K562 (cell line): ENCODE data around the gene SRCIN1.
"Not testable (repeated sequence)": the region's sequence is repeated elsewhere in the genome, so short reads cannot be mapped to it uniquely, and the experiment has no call there.

Experiments used
- BRF1 ChIP-seq: IDR thresholded peaks from 3 replicates; pipeline ENCODE4 v1.6.1; 2011; ENCODE audit warnings: borderline replicate concordance, mild to moderate bottlenecking; ENCODE audit not compliant: insufficient read length; ENCODE audit errors: extremely low read depth
- CTCF ChIP-seq, 3 experiments: IDR thresholded peaks in 2 of 3; conservative IDR thresholded peaks in 1 of 3; 2 replicates each; pipeline ENCODE4 v1.5.1; 2011 to 2012; ENCODE audit warnings: low read length in 3 of 3, mild to moderate bottlenecking in 3 of 3, control low read depth in 2 of 3, improper control_type of control experiment in 1 of 3, inconsistent platforms in 1 of 3, low read depth in 1 of 3, mixed read lengths in 1 of 3, moderate library complexity in 1 of 3; ENCODE audit not compliant: insufficient read depth in 2 of 3
- EZH2 ChIP-seq: IDR thresholded peaks from 2 replicates; pipeline ENCODE4 v1.6.1; 2012; ENCODE audit warnings: low read depth, mild to moderate bottlenecking, inconsistent platforms, low read length, borderline replicate concordance
- FOS ChIP-seq: IDR thresholded peaks from 3 replicates; pipeline ENCODE4 v1.6.1; 2011; ENCODE audit not compliant: insufficient read length; ENCODE audit errors: extremely low read depth
- GTF2A2 ChIP-seq: IDR thresholded peaks from 2 replicates; pipeline ENCODE4 v1.6.1; 2016; ENCODE audit warnings: mild to moderate bottlenecking, missing genetic modification characterization, missing compliant biosample characterization
- NFYB ChIP-seq: IDR thresholded peaks from 2 replicates; pipeline ENCODE4 v1.6.1; 2011; ENCODE audit warnings: mild to moderate bottlenecking, moderate library complexity; ENCODE audit not compliant: insufficient read length; ENCODE audit errors: extremely low read depth
- NR0B1 ChIP-seq: fragments of 450-650 bp; IDR thresholded peaks from one replicate; pipeline ENCODE4 v1.6.1; 2018; ENCODE audit warnings: mild to moderate bottlenecking, moderate library complexity; ENCODE audit not compliant: partially characterized antibody
- POLR2A ChIP-seq: fragments of 450-650 bp; conservative IDR thresholded peaks from 2 replicates; pipeline ENCODE4 v1.6.1; 2016
- SIRT6 ChIP-seq: IDR thresholded peaks from one replicate; pipeline ENCODE4 v1.6.1; 2012; ENCODE audit warnings: low read depth, mild to moderate bottlenecking, control low read depth, inconsistent platforms, low read length, moderate library complexity
- SREBF2 ChIP-seq: sonication (generic); formaldehyde crosslinking; IDR thresholded peaks from 2 replicates; pipeline ENCODE4 v1.4.0; 2020; ENCODE audit warnings: mild to moderate bottlenecking, missing genetic modification reagents
- ZNF175 ChIP-seq: fragments of 200-800 bp; sonication (Bioruptor generic); IDR thresholded peaks from 2 replicates; pipeline ENCODE4 v1.6.1; 2016; ENCODE audit warnings: low read depth, mild to moderate bottlenecking, missing genetic modification characterization, missing compliant biosample characterization
- ZNF740 ChIP-seq, 3 experiments: fragments of 200-800 bp in 1 of 3; sonication (Bioruptor generic) in 1 of 3; sonication (generic) in 1 of 3; formaldehyde crosslinking in 1 of 3; IDR thresholded peaks; 2 replicates each; pipeline versions ENCODE4 v1.6.1 to v1.8.0; 2016 to 2022; ENCODE audit warnings: mild to moderate bottlenecking in 2 of 3, missing compliant biosample characterization in 2 of 3, missing genetic modification characterization in 2 of 3, missing genetic modification reagents in 1 of 3
- ZNF780A ChIP-seq: fragments of 250-450 bp; sonication (Bioruptor Pico); IDR thresholded peaks from 2 replicates; pipeline ENCODE4 v1.5.0; 2021; ENCODE audit warnings: mild to moderate bottlenecking

GRCh38 chr17:38624782-38625355 lies 19.1 kb upstream of the SRCIN1 start:
- TF ChIP-seq CTCF (IDR thresholded peaks at IDR 0.05 in 2 of 3, conservative IDR thresholded peaks at IDR 0.05 in 1 of 3; ENCODE audit: insufficient read depth in 2 of 3, low read depth in 1 of 3, low read length in 3 of 3); SREBF2 (CRISPR knock-in tag); ZNF780A (CRISPR knock-in tag); SIRT6; NFYB; EZH2; FOS; GTF2A2 (tag); ZNF175 (CRISPR knock-in tag); NR0B1; POLR2A; ZNF740 (CRISPR knock-in tag; IDR thresholded peaks at IDR 0.05); ZNF740 (tag; IDR thresholded peaks at IDR 0.05); BRF1: not testable (repeated sequence)
